Stimulated activated CD4-positive, alpha-beta T cell treated with anti-CD3 and anti-CD28 coated beads, Interleukin-12 subunit alpha, Interleukin-12 subunit beta, amount 100 ng/mL, for 24 hours (primary cell): ENCODE results near the gene ANO10.
"Not testable (repeated sequence)": the region's sequence is repeated elsewhere in the genome, so short reads cannot be mapped to it uniquely, and the experiment has no call there.

Source experiments
- DNase-seq, 2 experiments: peaks; one replicate each; pipeline ENCODE4 v3.0.0-alpha.2; 2020; ENCODE audit warnings: low read depth in 2 of 2

Gene ANO10

DNA sequence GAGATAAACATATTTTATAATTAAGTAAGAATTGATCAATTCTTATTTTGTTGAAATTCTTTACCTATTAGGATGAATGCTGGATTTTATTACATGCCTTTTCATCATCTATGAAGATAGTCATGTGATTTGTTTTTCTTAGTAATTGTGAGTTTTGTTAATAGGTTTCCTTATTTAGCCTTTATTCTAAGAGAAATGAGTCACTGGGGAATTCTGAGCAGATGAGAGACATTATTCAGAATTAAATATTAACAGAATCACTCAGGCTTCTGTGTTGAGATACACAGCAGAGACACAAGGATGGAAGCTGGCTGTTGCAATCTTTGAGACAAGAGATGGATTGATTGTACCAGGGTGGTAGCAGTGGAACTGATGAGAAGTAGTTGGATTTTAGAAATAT is 7.4 kb upstream of the ANO10 start:
- DNase-seq, result no peak

DNA sequence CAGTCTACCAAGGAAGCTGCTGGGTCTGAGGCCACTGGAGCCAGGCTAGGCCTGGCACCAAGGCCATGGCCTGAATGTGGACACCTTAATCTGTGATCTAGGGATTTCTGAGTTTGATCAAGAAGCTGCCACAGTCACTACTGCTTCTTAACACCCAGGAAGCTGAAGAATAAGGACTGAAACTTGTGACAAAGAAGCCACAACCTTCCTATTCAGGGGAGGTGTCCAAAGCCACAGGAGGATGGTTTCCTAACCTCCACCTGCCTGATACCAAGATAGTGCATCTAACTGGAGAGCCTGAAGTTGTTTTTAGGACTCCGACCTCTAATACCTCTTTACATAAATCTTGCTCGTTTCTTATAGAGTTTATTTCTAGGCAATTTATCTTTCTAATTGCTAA is 5.5 kb upstream of the ANO10 start:
- no peak for DNase-seq

- no peak for DNase-seq
Observed at GRCh38 chr3:43624619-43625305, 3.0 kb upstream of the ANO10 start.

DNA sequence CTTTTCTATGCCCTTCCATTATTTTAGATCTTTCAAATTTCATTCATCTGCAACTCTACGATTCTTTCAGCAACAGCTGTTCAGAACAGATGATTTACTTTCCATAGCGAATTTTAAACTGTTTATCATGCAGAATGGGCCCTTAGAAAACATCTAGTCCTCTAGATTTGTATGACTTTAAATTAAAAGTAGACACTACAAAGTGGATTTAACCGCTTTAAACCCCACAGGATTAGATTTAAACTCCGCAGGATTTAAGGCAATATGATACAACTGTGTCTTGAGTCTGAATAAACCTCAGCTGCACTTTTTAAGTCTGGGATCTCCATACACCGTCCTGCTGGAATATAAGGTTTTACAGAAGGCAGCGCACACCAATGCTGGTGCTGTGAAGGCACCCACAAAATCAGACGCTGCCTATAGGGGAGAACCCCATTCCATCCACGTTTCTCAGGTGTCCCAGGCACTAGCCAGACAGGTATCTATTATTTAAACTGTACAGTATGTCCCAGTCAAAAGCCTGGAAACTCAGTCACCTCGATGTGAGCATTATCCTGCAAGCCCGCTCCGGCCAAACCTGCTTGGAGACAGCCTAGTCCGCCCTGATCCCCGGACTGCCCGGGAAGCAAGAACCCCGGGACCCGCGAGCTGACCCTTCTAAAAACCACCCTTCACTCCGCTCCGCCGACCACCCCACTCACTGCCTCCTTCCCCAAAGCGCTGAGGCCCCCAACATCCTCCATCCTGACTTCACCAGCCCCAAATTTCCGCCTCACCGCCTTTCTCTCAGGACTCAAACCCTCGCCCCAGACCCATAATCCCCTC is 768 bp downstream of the ANO10 start:
- no peak for DNase-seq

GRCh38 chr3:43619588-43619987 is 2.2 kb downstream of the ANO10 start:
- DNase-seq, result no peak

DNA sequence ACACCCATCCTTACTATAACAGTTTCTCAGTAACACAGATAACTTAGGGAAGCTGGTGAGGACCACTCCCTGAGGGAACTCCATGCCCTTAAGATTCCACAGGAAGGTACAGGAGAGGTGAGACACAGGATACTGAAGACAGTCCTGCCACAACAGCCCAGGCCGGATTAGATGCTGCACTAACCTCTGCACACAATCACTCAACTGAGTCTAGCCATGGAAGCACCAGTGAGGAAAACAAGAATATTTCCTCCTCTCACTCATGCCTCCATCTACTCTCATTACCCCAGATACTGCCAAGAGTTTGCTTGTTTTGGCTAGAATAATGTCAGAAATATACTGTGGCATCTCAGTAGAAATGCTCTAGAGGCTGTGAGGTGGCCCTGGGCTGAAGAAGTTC is 3.7 kb downstream of the ANO10 start:
- DNase-seq, result no peak

DNA sequence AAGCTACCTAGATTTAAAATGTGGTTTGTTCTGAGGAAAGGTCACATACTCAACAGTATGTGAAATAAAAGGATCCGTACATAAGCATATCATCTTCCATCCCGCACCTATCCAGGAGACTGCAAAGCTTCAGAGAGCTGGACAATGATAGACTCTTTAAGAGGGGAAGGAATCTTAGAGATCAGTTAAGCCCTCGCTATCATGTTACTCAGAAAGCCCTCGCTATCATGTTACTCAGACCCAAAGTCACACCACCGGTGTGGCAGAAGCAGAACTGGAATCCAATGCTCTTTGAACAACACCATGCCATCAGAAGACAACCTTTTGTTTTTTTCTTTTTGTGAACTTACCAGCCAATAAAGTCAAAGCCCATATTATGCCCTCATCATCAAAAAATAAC is 5.8 kb downstream of the ANO10 start:
- no peak for DNase-seq

DNA sequence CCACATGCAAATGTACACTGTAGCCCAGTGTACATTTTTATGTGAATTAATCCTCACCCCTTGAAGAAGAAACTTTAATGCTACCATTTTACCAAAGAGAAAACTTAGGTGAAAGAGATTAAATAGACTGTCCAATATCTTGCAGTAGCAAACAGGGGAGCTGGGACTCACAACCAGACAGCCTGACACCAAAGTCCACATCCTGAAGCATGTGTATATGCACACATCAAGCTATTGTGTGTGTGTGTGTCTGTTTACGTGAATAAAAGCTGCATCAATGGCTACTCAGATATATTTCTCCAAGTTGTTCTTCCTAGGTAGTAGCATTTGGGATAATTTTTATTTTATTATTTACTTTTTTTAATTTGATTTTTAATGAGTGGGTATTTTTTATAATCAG is 6.7 kb downstream of the ANO10 start:
- no peak for DNase-seq

GRCh38 chr3:43613976-43614375 is 7.8 kb downstream of the ANO10 start:
- no peak for DNase-seq

GRCh38 chr3:43612419-43612818 is 9.4 kb downstream of the ANO10 start:
- no peak for DNase-seq

- DNase-seq, result no peak
Observed at GRCh38 chr3:43609406-43609805, 12.4 kb downstream of the ANO10 start.

DNA sequence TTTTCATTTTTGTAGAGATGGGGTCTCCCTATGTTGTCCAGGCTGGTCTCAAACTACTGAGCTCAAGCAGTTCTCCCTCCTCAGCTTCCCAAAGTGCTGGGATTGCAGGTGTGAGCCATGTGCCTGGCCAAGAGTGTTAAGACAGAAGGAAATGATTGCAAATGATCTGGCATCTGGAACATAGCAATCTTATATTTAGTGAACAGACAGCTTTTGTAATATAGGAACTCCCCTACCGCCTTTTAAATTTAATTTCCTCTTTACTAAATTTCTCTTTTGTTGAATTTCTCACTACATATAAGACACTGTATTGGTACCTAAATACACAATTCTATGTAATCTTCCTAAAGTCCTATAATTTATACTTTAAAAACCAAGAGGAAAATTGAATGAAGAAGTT is 13.1 kb downstream of the ANO10 start:
- DNase-seq, result no peak

GRCh38 chr3:43606284-43606683 is 15.5 kb downstream of the ANO10 start:
- DNase-seq, result no peak

DNA sequence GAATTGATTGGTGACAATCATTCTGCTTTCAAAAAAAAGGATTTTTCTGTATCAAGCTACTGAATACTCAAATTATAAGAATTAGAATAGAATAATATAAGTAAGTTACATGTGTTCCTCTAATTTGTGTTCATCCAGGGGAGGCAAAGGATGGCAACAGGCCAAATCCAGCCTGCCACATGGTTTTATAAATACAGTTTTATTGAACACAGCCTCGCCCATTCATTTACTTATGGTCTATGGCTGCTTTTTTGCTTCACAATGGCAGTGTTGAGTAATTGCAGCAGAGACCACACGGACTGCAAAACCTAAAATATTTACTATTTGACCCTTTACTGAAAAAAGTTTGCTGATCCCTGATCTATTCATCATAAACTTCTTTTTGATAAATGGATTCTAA is 21.9 kb downstream of the ANO10 start:
- not testable (repeated sequence) for DNase-seq

DNA sequence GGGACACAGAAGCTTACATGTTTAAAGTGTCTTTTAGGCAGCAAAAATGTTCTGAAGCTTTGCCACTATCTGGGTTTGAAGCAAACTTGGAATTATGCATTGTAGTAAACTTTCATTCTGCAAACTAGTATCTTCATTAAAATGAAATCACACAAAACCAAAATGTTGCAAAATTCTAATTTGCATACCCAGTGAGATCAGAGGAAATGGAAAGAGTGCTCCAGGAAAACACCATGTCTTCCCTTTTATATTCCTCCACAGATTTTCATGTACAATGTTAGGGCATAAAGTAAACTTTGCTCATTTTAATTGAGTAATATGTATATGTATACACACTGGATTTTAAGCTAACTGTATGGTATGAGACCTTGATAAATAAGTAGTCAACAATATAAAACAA is 23.9 kb downstream of the ANO10 start:
- no peak for DNase-seq

- not testable (repeated sequence) for DNase-seq
Observed at GRCh38 chr3:43596178-43596577, 25.6 kb downstream of the ANO10 start.

DNA sequence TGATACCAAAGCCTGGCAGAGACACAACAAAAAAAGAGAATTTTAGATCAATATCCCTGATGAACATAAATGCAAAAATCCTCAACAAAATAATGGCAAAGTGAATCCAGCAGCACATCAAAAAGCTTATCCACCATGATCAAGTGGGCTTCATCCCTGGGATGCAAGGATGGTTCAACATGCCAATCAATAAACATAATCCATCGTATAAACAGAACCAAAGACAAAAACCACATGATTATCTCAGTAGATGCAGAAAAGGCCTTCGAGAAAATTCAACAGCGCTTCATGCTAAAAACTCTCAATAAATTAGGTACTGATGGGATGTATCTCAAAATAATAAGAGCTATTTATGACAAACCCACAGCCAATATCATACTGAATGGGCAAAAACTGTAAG is 26.5 kb downstream of the ANO10 start:
- not testable (repeated sequence) for DNase-seq

DNA sequence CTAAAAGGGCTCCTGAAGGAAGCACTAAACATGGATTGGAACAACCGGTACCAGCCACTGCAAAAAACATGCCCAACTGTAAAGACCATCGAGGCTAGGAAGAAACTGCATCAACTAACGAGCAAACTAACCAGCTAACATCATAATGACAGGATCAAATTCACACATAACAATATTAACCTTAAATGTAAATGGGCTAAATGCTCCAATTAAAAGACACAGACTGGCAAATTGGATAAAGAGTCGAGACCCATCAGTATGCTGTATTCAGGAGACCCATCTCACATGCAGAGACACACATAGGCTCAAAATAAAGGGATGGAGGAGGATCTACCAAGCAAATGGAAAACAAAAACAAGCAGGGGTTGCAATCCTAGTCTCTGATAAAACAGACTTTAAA is 28.2 kb downstream of the ANO10 start:
- not testable (repeated sequence) for DNase-seq

DNA sequence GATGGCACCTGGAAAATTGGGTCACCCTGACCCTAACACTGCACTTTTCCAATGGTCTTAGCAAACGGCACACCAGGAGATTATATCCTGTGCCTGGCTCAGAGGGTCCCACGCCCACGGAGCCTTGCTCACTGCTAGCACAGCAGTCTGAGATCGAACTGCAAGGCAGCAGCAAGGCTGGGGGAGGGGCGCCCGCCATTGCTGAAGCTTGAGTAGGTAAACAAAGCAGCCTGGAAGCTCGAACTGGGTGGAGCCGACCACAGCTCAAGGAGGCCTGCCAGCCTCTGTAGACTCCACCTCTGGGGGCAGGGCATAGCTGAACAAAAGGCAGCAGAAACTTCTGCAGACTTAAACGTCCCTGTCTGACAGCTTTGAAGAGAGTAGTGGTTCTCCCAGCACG is 29.9 kb downstream of the ANO10 start:
- DNase-seq, result not testable (repeated sequence)

DNA sequence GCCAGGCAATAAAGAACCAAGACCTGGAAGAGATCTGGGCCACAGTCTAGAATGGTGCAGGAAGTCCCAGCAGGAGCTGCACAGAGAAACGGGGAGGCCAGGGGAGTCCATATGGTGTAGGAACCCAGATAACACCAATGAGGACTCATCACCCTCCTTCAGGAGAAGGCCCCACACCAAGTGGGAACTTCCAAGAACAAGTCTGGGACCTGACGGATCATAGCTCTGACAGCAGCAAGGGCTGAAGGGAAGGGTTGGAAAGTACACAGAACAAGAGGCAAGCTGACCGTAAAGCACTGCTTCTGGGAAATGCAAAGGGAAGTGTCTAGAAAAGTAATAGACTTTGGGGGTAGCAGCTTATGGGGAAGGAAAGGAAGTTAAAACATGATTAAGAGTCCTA is 34.5 kb downstream of the ANO10 start:
- no peak for DNase-seq

DNA sequence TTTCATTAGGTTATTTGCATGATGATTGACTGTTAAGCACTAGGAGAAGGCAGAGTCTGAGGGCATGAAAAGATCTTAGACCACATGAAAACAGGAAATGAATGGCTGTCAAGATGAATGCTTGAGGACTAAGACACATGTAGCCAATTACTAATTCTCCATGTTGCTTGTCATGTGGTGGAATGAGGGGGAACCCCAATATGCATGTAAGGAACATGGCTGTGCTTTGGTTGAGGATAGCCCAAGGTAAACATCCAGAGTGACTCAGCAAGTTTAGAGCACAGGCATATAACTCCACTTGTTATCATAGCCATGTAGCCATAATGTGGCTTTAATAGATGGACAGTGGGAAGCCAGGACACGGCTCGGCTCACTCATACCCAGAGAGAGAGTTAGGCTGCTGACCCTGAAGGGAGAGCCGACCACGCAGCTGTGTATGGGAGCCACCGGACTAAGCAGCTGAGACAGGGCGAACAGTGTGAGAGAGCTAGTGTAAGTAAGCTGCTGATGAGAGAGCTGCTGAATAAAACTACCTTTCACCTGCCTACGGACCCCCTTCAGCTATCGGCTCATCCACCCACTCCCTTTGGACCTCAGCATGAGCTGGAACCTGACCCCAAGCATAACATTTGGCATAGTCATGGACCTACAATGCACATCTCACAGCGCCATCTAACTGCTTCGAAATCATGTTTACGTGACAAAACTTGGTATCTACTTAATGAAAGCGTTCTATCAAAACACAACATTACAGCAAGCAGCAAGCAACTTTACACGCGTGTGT is 37.6 kb downstream of the ANO10 start:
- no peak for DNase-seq

DNA sequence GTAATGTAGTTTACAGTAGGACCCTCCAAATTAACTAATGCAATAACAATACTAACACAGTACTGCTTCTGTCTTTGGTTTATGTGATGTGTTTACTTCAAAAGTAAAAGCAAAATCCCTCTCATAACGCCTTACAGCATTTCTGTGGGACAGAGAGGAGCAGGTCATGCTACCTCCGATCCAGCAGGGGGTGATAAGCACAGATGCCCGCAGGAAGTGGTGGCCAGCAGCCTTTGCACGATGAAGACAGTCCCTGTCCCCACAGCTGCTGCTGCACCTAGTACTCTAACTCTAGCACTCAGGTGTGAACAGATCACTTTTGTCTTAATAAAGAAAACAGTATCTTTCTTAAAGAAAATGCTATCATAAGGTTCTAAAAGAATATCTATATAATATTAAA is 38.3 kb downstream of the ANO10 start:
- no peak for DNase-seq

DNA sequence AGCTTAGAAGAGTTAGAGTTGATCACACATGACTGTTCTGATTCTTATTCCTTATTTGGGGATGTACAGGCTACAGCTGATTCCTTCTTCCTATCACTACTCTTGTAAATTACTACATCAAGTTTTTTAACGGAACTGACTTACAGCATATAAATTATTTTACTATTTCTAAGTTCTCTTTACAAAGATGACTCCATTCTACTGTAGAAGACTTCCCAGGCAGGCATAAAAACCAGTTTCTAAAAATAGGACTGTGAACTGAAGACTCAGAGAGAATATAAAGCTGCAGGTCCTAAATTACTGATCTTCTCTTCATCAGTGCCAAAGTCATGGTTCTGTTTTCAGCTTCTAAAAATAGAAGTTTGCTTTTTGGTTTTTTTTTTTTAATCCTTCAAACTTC is 38.9 kb downstream of the ANO10 start:
- no peak for DNase-seq
